Endothelial cell of umbilical vein (primary cell): ENCODE measurements around the gene OR2T29.

Experiments used
- CTCF ChIP-seq, 2 donors: IDR thresholded peaks; 1 replicate in 1 of 2; 2 replicates in 1 of 2; pipeline ENCODE4 v1.5.1; 2011; ENCODE audit warnings: low read length in 2 of 2, mild to moderate bottlenecking in 2 of 2, moderate library complexity in 2 of 2, control low read depth in 1 of 2, inconsistent platforms in 1 of 2, low read depth in 1 of 2; ENCODE audit not compliant: insufficient read depth in 1 of 2; ENCODE audit errors: extremely low read depth in 1 of 2
- GATA2 ChIP-seq: IDR thresholded peaks from 2 replicates; pipeline ENCODE4 v1.7.0; 2011; ENCODE audit warnings: low read depth, mild to moderate bottlenecking, moderate library complexity, mixed read lengths, low read length; ENCODE audit not compliant: insufficient read length, insufficient read depth
- POLR2A ChIP-seq: IDR thresholded peaks from 2 replicates; pipeline ENCODE4 v1.6.1; 2012; ENCODE audit warnings: low read depth, mild to moderate bottlenecking, control low read depth, low read length
- POLR2AphosphoS5 ChIP-seq: IDR thresholded peaks from 2 replicates; pipeline ENCODE4 v1.6.1; 2012; ENCODE audit warnings: low read depth, mild to moderate bottlenecking, control low read depth, low read length, moderate library complexity; ENCODE audit not compliant: insufficient read depth

- no peak for TF ChIP-seq CTCF (IDR thresholded peaks at IDR 0.05; ENCODE audit: extremely low read depth in 1 of 2, insufficient read depth in 1 of 2, low read depth in 1 of 2, low read length in 2 of 2)
- no peak for TF ChIP-seq POLR2A
- no peak for TF ChIP-seq POLR2AphosphoS5
- TF ChIP-seq GATA2 = no peak
These were observed 27.5 kb upstream of the OR2T29 start for GRCh38 chr1:248590055-248590454.
